A673 (cell line): ENCODE measurements around the gene ALKBH2.

ENCODE experiments used
- EZH2 ChIP-seq: fragments of 200-600 bp; sonication (generic); IDR thresholded peaks from 2 replicates; pipeline ENCODE4 v1.6.1; 2017; ENCODE audit warnings: borderline replicate concordance, low read depth, mild to moderate bottlenecking, mixed read lengths, antibody characterized with exemption, low read length; ENCODE audit not compliant: poor library complexity, severe bottlenecking
- TF ChIP-seq, protein P1 (sequence below): fragments of 300-800, 200-600 bp; sonication (generic); conservative IDR thresholded peaks from 2 replicates; pipeline ENCODE4 v1.5.1; 2017; ENCODE audit warnings: low read depth, mild to moderate bottlenecking, antibody characterized with exemption, low read length, moderate library complexity, mixed read lengths

DNA sequence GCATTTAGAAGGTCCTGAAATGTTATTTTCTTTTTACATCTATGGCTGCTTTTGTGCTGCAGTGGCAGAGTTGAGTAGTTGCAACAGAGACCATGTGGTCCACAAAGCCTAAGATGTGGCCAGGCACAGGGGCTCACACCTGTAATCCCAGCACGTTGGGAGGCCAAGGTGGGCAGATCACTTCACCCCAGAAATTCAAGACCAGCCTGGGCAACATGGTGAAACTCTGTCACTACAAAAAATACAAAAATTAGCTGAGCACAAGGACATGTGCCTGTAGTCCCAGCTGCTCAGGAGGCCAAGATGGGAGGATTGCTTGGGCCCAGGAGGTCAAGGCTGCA, 27.4 kb downstream of the ALKBH2 start:
- TF ChIP-seq, protein P1, sequence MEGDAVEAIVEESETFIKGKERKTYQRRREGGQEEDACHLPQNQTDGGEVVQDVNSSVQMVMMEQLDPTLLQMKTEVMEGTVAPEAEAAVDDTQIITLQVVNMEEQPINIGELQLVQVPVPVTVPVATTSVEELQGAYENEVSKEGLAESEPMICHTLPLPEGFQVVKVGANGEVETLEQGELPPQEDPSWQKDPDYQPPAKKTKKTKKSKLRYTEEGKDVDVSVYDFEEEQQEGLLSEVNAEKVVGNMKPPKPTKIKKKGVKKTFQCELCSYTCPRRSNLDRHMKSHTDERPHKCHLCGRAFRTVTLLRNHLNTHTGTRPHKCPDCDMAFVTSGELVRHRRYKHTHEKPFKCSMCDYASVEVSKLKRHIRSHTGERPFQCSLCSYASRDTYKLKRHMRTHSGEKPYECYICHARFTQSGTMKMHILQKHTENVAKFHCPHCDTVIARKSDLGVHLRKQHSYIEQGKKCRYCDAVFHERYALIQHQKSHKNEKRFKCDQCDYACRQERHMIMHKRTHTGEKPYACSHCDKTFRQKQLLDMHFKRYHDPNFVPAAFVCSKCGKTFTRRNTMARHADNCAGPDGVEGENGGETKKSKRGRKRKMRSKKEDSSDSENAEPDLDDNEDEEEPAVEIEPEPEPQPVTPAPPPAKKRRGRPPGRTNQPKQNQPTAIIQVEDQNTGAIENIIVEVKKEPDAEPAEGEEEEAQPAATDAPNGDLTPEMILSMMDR = no peak
- TF ChIP-seq EZH2 = no peak
